GM18858 (cell line): ENCODE measurements around the gene CHRNB4.
"Not testable (repeated sequence)": the region's sequence is repeated elsewhere in the genome, so short reads cannot be mapped to it uniquely, and the experiment has no call there.

ENCODE experiments used
- ATAC-seq: cut with Tn5 transposase; IDR thresholded peaks from one replicate; pipeline ENCODE4 v1.9.1; 2021; ENCODE audit not compliant: unreplicated experiment

CHRNB4 gene

GRCh38 chr15:78618064-78618463 lies 22.9 kb downstream of the CHRNB4 start:
- no peak for ATAC-seq

GRCh38 chr15:78617516-78617915 lies 23.5 kb downstream of the CHRNB4 start:
- no peak for ATAC-seq

GRCh38 chr15:78617076-78617475 lies 23.9 kb downstream of the CHRNB4 start:
- ATAC-seq, result no peak

GRCh38 chr15:78616506-78616905 lies 24.5 kb downstream of the CHRNB4 start:
- ATAC-seq, result no peak

- no peak for ATAC-seq
Measured at GRCh38 chr15:78615151-78615589, 25.8 kb downstream of the CHRNB4 start.

- no peak for ATAC-seq
Measured at GRCh38 chr15:78614021-78614420, 27.0 kb downstream of the CHRNB4 start.

GRCh38 chr15:78609551-78609950 lies 31.5 kb downstream of the CHRNB4 start:
- ATAC-seq, result not testable (repeated sequence)

GRCh38 chr15:78605680-78606079 lies 35.3 kb downstream of the CHRNB4 start:
- ATAC-seq, result no peak

- ATAC-seq, result no peak
Measured at GRCh38 chr15:78605201-78605600, 35.8 kb downstream of the CHRNB4 start.

GRCh38 chr15:78604420-78604819 lies 36.6 kb downstream of the CHRNB4 start:
- ATAC-seq, result no peak

- no peak for ATAC-seq
Measured at GRCh38 chr15:78603467-78603866, 37.5 kb downstream of the CHRNB4 start.

- ATAC-seq, result no peak
Measured at GRCh38 chr15:78599189-78599588, 41.8 kb downstream of the CHRNB4 start.

GRCh38 chr15:78598348-78598747 lies 42.7 kb downstream of the CHRNB4 start:
- no peak for ATAC-seq

GRCh38 chr15:78597583-78597982 lies 43.4 kb downstream of the CHRNB4 start:
- no peak for ATAC-seq

- ATAC-seq, result no peak
Measured at GRCh38 chr15:78574944-78575343, 66.1 kb downstream of the CHRNB4 start.
